Esophagus squamous epithelium (tissue), 4 donors: Measurements from ENCODE around the gene MSMP.

ENCODE experiments used
- CTCF ChIP-seq, 6 experiments: fragments of 450-650 bp in 4 of 6; fragments of 200-600 bp in 2 of 6; sonication (generic) in 2 of 6; IDR thresholded peaks; one replicate each; pipeline ENCODE4 v1.5.1; 2016 to 2019; ENCODE audit warnings: antibody characterized with exemption in 6 of 6, mild to moderate bottlenecking in 4 of 6, moderate library complexity in 4 of 6
- POLR2A ChIP-seq, 4 donors: fragments of 450-650 bp; IDR thresholded peaks; one replicate each; pipeline ENCODE4 v1.6.1; 2017; ENCODE audit warnings: antibody characterized with exemption in 4 of 4, mild to moderate bottlenecking in 4 of 4, moderate library complexity in 3 of 4

- TF ChIP-seq CTCF (IDR thresholded peaks at IDR 0.05) (peak in 2 of 6 experiments; percentile 5 to 13), POLR2A (IDR thresholded peaks at IDR 0.05) (peak in 2 of 4 donors; percentile 75 to 78)
Measured at GRCh38 chr9:35748858-35749514, 5.1 kb downstream of the MSMP start, which contains the start of the genes GBA2 and RGP1.
